ENCODE results near the gene SAMD15.
"Not testable (repeated sequence)": the region's sequence is repeated elsewhere in the genome, so short reads cannot be mapped to it uniquely, and the experiment has no call there.

The SAMD15 gene

DNA sequence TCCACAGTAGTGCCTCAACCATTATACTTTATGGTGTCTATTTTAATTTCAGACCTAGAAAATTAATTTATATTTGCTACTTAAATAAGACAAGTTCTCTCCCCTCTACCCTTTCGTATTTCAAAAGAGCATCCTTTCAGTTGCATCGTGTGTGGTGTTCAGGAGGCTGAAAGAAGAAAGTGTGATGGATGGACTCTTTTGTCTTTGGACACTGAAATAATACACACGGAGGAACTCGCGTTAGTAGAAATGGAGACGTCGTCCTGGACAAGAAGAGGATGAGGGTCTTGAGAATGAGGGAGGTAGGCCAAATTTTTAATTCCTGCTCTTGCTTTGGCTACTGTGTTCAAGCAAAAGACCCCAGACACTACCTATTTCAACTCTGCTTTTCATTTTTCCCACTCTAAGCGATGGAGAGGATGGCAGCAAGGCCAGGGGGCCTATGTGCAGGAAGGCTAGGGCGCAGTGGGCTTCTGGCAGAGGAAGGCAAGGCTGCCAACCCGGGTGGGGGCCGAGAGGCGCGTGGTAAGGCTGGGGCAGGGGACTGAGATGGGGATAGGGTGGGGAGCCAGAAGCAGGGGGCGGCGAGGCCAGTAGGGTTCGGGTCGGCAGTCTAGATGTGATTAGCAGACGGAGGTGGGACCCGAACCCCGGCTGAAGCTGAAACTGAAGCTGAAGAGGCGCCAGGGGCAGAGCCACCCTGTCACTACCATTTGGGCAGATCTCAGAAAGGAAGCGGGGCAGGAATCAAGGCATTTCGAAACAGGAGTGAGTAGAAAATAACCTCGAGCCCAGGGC lies 1.0 kb upstream of the SAMD15 start:
- no peak for DNase-seq (ENCODE audit: low spot score)

- no peak for DNase-seq (ENCODE audit: low spot score)
Observed at GRCh38 chr14:77377502-77377844, 294 bp downstream of the SAMD15 start.

DNA sequence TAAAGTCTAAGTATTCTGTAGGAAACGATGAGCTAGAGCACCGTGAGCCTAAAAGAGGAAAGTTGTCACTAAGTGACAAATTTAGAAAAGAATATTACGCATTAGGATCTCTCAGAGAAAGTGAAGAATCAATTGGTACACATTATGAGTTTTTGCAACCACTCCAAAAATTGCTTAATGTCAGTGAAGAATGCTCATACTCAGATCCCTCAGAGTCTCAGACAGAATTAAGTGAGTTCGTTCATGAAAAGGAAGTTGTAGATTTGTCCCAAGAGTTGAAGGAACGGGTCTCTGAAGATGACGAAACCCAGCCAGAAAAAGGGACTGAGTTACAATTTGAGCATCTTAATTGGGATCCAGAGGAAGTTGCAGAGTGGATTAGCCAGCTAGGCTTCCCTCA lies 1.5 kb downstream of the SAMD15 start:
- no peak for DNase-seq (ENCODE audit: low spot score)

DNA sequence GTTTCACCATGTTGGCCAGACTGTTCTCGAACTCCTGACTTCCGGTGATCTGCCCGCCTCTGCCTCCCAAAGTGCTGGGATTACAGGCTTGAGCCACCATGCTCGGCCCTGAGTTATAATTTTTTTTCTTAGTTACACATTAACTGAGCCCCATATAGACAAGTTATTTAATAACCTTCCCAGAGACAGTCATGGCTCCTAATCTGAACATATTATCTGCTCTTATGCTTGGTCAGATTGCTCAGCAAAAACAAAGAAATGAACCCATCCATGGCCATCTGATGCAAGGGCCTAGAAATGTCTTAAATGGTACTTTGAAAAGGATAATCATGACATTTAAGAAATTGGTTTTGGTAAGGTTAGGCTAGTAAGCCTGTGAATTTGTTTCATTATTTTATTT lies 13.0 kb downstream of the SAMD15 start:
- no peak for DNase-seq (ENCODE audit: low spot score)

- DNase-seq (ENCODE audit: low spot score), result no peak
Observed at GRCh38 chr14:77400216-77400615, 23.0 kb downstream of the SAMD15 start.

DNA sequence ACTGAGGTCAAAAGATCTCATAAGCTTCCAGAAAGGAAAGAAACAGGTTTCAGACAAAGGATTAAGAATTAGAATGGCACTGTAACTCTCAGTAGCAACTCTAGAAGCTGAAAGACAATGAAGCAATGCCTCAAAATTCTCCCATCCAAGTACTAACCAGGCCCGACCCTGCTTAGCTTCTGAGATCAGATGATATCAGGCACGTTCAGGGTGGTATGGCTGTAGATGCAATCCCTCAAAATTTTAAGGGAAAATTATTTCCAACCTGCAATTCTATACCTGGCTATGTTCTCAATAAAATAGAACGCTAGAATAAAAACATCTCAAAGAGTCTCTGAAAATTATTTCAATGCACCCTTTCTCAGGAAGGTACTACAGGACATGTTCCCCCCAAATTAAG lies 26.6 kb downstream of the SAMD15 start:
- no peak for DNase-seq (ENCODE audit: low spot score)

GRCh38 chr14:77406086-77406485 lies 28.9 kb downstream of the SAMD15 start:
- no peak for DNase-seq (ENCODE audit: low spot score)

- no peak for DNase-seq (ENCODE audit: low spot score)
Observed at GRCh38 chr14:77406718-77407117, 29.5 kb downstream of the SAMD15 start.

DNA sequence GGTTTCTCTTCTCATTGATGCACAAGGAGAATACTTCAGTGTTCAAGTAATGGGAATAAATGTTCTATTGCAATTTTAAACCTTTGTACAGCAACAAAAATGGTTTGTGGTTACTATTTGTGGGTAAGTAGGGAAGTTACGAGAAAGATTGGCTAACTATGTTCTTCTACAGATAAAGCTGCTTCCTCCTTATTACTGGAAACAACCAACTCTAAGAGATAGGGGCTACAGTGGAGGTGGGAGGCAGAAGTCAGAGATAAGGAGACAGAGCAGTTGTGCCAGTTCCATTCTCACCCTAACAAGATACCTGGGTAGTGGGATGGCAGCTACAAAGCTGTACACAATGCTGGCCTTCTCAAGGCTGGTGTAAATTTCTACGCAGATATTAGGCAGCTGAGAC lies 30.0 kb downstream of the SAMD15 start:
- no peak for DNase-seq (ENCODE audit: low spot score)

- no peak for DNase-seq (ENCODE audit: low spot score)
Observed at GRCh38 chr14:77409131-77409533, 32.0 kb downstream of the SAMD15 start.

DNA sequence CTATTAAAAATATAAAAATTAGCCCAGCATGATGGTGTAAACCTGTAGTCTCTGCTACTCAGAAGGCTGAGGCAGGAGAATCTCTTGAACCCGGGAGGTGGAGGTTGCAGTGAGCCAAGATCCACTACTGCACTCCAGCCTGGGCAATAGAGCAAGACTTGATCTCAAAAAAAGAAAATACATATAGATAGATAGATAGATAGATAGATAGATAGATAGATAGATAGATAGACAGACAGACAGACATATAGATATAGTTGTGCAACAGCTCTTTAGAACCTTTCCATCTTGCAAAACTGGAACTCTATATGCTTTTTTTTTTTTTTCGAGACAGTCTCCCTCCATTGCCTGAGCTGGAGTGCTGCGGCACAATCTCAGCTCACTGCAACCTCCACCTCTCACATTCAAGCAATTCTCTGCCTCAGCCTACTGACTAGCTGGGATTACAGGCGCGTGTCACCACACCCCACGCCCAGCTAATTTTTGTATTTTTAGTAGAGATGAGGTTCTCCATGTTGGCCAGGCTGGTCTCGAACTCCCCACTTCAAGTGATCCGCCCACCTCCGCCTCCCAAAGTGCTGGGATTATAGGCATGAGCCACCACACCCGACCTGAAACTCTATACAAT lies 38.3 kb downstream of the SAMD15 start:
- not testable (repeated sequence) for DNase-seq (ENCODE audit: low spot score)

DNA sequence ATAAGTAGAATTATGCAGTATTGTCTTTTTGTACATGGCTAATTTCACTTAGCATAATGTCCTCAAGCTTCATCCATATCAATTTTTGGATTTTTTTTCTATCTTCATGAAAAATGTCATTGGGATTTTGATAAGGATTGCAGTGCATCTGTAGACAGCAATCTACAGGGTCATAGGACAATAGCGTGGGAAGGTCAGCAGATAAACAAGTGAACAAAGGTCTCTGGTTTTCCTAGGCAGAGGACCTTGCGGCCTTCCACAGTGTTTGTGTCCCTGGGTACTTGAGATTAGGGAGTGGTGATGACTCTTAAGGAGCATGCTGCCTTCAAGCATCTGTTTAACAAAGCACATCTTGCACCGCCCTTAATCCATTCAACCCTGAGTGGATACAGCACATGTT lies 38.9 kb downstream of the SAMD15 start:
- DNase-seq (ENCODE audit: low spot score), result not testable (repeated sequence)

DNA sequence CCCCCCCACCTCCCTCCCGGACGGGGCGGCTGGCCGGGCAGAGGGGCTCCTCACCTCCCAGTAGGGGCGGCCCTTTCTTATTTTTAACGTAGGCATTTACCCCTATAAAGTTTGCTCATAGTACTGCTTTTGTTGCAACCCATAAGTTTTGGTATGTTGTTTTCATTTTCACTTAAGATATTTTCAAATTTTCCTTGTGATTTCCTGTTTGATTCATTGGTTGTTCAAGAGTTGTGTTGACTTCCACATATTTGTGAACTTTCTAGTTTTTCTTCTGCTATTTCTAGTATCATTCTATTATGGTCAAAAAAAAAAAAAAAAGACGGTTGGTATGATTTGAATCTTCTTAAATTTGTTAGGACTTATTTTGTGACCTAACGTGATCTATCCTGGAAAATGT lies 39.7 kb downstream of the SAMD15 start:
- no peak for DNase-seq (ENCODE audit: low spot score)

GRCh38 chr14:77421201-77421600 lies 44.0 kb downstream of the SAMD15 start:
- DNase-seq (ENCODE audit: low spot score), result no peak

DNA sequence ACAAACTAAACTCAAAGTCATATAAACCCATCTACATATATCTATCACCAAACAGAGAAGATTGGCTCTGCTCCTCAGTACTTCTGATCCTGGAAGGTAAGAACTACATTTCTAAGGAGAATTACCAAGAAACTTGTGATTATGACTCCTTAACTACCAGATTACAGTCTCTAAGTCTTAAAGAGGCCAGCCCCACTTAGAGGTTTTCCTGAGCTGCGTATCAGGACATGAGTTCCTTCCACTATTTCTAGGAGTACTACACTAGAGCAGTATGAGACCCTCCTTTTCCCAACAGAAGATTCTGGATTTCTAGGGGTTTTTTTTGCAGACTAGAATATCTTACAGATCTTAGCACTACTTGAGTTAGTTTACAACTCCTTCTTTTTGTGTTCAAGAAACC lies 46.2 kb downstream of the SAMD15 start, which contains the start of gene NOXRED1:
Gene NOXRED1, minus strand, starts transcription at position 101 of the 400 bp plus-strand sequence. CDS start 634 bp downstream, outside the sequence.
- no peak for DNase-seq (ENCODE audit: low spot score)

GRCh38 chr14:77424862-77425261 lies 47.7 kb downstream of the SAMD15 start:
- DNase-seq (ENCODE audit: low spot score), result no peak

DNA sequence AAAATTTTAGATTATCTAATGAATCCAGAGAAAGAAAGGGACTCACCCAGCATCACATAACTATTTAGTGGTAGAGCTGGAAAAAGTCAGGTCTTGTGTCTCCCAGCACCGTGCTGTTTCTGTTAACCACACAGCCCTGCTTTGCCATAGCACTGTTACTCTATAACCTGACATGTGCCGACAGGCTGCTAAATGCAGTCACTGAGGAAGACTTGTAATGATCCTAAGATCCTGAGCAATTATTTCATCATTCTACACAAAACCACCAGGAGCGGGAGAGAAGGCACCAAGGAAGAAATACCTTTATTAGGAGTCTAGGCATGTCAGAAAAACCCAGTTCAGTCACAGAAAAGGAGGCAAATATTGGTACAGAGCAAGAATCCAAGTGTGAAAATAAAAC lies 49.2 kb downstream of the SAMD15 start:
- DNase-seq (ENCODE audit: low spot score), result no peak

DNA sequence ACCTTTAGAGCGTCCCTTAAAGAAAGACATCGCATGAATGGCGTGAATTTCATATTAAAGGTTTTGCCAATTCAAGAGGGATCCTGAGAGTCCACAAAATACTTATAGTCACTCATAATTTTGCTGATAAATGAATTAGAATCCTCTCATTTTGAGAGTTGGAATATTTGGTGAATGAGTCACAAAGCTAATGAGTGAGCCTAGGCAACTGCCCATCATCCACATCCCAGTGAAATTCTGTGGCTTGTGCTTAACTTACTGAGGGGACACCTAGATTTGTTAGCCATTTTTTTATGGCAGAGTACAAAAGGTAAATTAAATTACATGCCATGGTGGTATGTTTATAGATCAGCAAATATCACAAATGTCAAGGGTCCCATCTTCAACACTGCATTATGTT lies 58.9 kb downstream of the SAMD15 start:
- no peak for DNase-seq (ENCODE audit: low spot score)

GRCh38 chr14:77438596-77438995 lies 61.4 kb downstream of the SAMD15 start:
- no peak for DNase-seq (ENCODE audit: low spot score)

- no peak for DNase-seq (ENCODE audit: low spot score)
Observed at GRCh38 chr14:77439861-77440260, 62.7 kb downstream of the SAMD15 start.

Measured in globus pallidus (tissue), 1 donor.